Measurements from ENCODE around the gene THUMPD3.

THUMPD3 gene

GRCh38 chr3:9361691-9362388, 1.0 kb upstream of the THUMPD3 start:
- DNase-seq (ENCODE audit: low read depth in 2 of 2), result no peak

- no peak for DNase-seq (ENCODE audit: low read depth in 2 of 2)
These were observed 6.7 kb downstream of the THUMPD3 start for GRCh38 chr3:9369508-9369907.

GRCh38 chr3:9373465-9373864, 10.6 kb downstream of the THUMPD3 start:
- DNase-seq (ENCODE audit: low read depth in 2 of 2), result no peak

- DNase-seq (ENCODE audit: low read depth in 2 of 2), result no peak
These were observed 15.1 kb downstream of the THUMPD3 start for GRCh38 chr3:9377981-9378380.

GRCh38 chr3:9379327-9379726, 16.5 kb downstream of the THUMPD3 start:
- DNase-seq (ENCODE audit: low read depth in 2 of 2), result no peak

- no peak for DNase-seq (ENCODE audit: low read depth in 2 of 2)
These were observed 17.2 kb downstream of the THUMPD3 start for GRCh38 chr3:9380014-9380413.

- no peak for DNase-seq (ENCODE audit: low read depth in 2 of 2)
These were observed 21.4 kb downstream of the THUMPD3 start for GRCh38 chr3:9384141-9384828.

GRCh38 chr3:9385187-9386077, 22.6 kb downstream of the THUMPD3 start:
- no peak for DNase-seq (ENCODE audit: low read depth in 2 of 2)

- DNase-seq (ENCODE audit: low read depth in 2 of 2), result no peak
These were observed 23.2 kb downstream of the THUMPD3 start for GRCh38 chr3:9386078-9386459.

GRCh38 chr3:9386501-9387321, 23.9 kb downstream of the THUMPD3 start:
- no peak for DNase-seq (ENCODE audit: low read depth in 2 of 2)

GRCh38 chr3:9387322-9387655, 24.4 kb downstream of the THUMPD3 start:
- DNase-seq (ENCODE audit: low read depth in 2 of 2), result no peak

- no peak for DNase-seq (ENCODE audit: low read depth in 2 of 2)
These were observed 25.3 kb downstream of the THUMPD3 start for GRCh38 chr3:9388142-9388541.

GRCh38 chr3:9388562-9389272, 25.9 kb downstream of the THUMPD3 start:
- DNase-seq (ENCODE audit: low read depth in 2 of 2), result no peak

- no peak for DNase-seq (ENCODE audit: low read depth in 2 of 2)
These were observed 27.5 kb downstream of the THUMPD3 start for GRCh38 chr3:9390265-9390888.

- DNase-seq (ENCODE audit: low read depth in 2 of 2), result no peak
These were observed 29.2 kb downstream of the THUMPD3 start for GRCh38 chr3:9392041-9392440.

GRCh38 chr3:9395570-9396300, 32.9 kb downstream of the THUMPD3 start:
- no peak for DNase-seq (ENCODE audit: low read depth in 2 of 2)

- peak in 1 of 2 donors; percentile 61 for DNase-seq (ENCODE audit: low read depth in 2 of 2)
These were observed 33.4 kb downstream of the THUMPD3 start for GRCh38 chr3:9396301-9396631.

GRCh38 chr3:9396632-9397331, 33.9 kb downstream of the THUMPD3 start:
- peak; percentile 97 to 98 for DNase-seq (ENCODE audit: low read depth in 2 of 2)

GRCh38 chr3:9397332-9397905, 34.6 kb downstream of the THUMPD3 start, which contains the start of gene SETD5:
SETD5 (plus strand) TSS chr3:9397615; CDS start chr3:9428939, 31,324 bp downstream.
- DNase-seq (ENCODE audit: low read depth in 2 of 2), result peak; percentile 99
